Smooth muscle cell (in vitro differentiated cells): ENCODE measurements around the gene AURKB. TPM values are rescaled to one million over a fixed set of nuclear protein-coding genes. Genes with fewer than 3 reads are reported as not detected.
"Not testable (repeated sequence)": the region's sequence is repeated elsewhere in the genome, so short reads cannot be mapped to it uniquely, and the experiment has no call there.

Experiments used
- DNase-seq: peaks from one replicate; lab custom pipeline; 2025; ENCODE audit not compliant: unreplicated experiment; lab: John Stamatoyannopoulos, UW
- H2AFZ ChIP-seq: fragments of 200-600 bp; sonication (generic); 2 replicates; pipeline ENCODE4 v1.6.0; 2016; ENCODE audit warnings: antibody characterized with exemption, low read depth, mild to moderate bottlenecking
- H3F3A ChIP-seq: fragments of 200-600 bp; sonication (generic); 2 replicates; pipeline ENCODE4 v1.6.0; 2017; ENCODE audit warnings: antibody characterized with exemption, low read depth
- H3K27ac ChIP-seq: fragments of 200-600 bp; sonication (generic); 2 replicates; pipeline ENCODE4 v1.5.1; 2016; ENCODE audit warnings: low read depth, mild to moderate bottlenecking
- H3K27me3 ChIP-seq: fragments of 200-600 bp; sonication (generic); 2 replicates; pipeline ENCODE4 v1.6.1; 2016; ENCODE audit warnings: low read depth, mild to moderate bottlenecking
- H3K36me3 ChIP-seq: fragments of 200-600 bp; sonication (generic); 2 replicates; pipeline ENCODE4 v1.5.1; 2016; ENCODE audit warnings: low read depth
- H3K4me1 ChIP-seq: fragments of 200-600 bp; sonication (generic); 2 replicates; pipeline ENCODE4 v1.5.1; 2016; ENCODE audit warnings: low read depth
- H3K4me2 ChIP-seq: fragments of 200-600 bp; sonication (generic); 2 replicates; pipeline ENCODE4 v1.6.0; 2016; ENCODE audit warnings: mild to moderate bottlenecking
- H3K4me3 ChIP-seq: fragments of 200-600 bp; sonication (generic); 2 replicates; pipeline ENCODE4 v1.5.1; 2016; ENCODE audit warnings: mild to moderate bottlenecking
- H3K79me2 ChIP-seq: fragments of 200-600 bp; sonication (generic); 2 replicates; pipeline ENCODE4 v1.6.0; 2016; ENCODE audit warnings: low read depth, mild to moderate bottlenecking
- H3K9ac ChIP-seq: fragments of 200-600 bp; sonication (generic); 2 replicates; pipeline ENCODE4 v1.6.0; 2016; ENCODE audit warnings: low read depth
- H3K9me3 ChIP-seq: fragments of 200-600 bp; sonication (generic); replicated peaks from 2 replicates; pipeline ENCODE4 v1.5.1; 2016; ENCODE audit warnings: low read depth
- H4K20me1 ChIP-seq: fragments of 200-600 bp; sonication (generic); 2 replicates; pipeline ENCODE4 v1.6.0; 2016; ENCODE audit warnings: low read depth
- CTCF ChIP-seq: fragments of 200-600 bp; sonication (generic); IDR thresholded peaks from 2 replicates; pipeline ENCODE4 v1.5.1; 2017; ENCODE audit warnings: borderline replicate concordance, mild to moderate bottlenecking, antibody characterized with exemption; ENCODE audit not compliant: insufficient read depth, poor library complexity, severe bottlenecking
- WGBS: methylation state at CpG from one replicate; pipeline ENCODE4 v1.1.7; 2016; ENCODE audit warnings: low lambda C conversion rate; 5-methylcytosine and 5-hydroxymethylcytosine counted together
- polyA plus RNA-seq: library from polyadenylated mRNA; unstranded; fragments of >200 nt; fragmentation: Nextera tagmentation; extraction: Ambion mirVana; gene quantifications from 2 replicates; pipeline ENCODE4 v1.2.1, GENCODE V29; 2016
- total RNA-seq: library from RNA; depleted of rRNA; stranded (reverse); fragments of >200 nt; gene quantifications from 2 replicates; pipeline ENCODE4 v1.2.3, GENCODE V29; 2014

AURKB gene
- total and polyA plus RNA-seq, 2 experiments from 2014 or later = 16.6 to 33.5 TPM

GRCh38 chr17:8255499-8255898 lies 45.1 kb upstream of the AURKB start:
- Histone ChIP-seq H2AFZ (no peak overlapping the region), H3K4me2 (no peak overlapping the region), H3K27me3 (no peaks in the 10 kb centered on the region), H3F3A (no peaks in the 10 kb centered on the region), H3K4me1 (no peaks in the 10 kb centered on the region), H3K79me2 (peaks cover 17% of the 10 kb centered on the region), H3K9ac (no peak overlapping the region), H3K9me3 (no peaks in the 10 kb centered on the region), H3K4me3 (no peak overlapping the region), H4K20me1 (no peaks in the 10 kb centered on the region), H3K27ac (no peak overlapping the region), H3K36me3 (peaks cover 9% of the 10 kb centered on the region)
- no peak for TF ChIP-seq CTCF
- 96% methylated on average over 9 of the region's 9 CpGs for WGBS
- DNase-seq = no peak

GRCh38 chr17:8254881-8255280 lies 44.5 kb upstream of the AURKB start:
- peaks cover 4% of the 10 kb centered on the region for H3K4me1 ChIP-seq
- no peak for DNase-seq
- peaks cover 4% of the 10 kb centered on the region for H3K36me3 ChIP-seq
- TF ChIP-seq CTCF = no peak
- no peak overlapping the region for H2AFZ ChIP-seq
- no peaks in the 10 kb centered on the region for H4K20me1 ChIP-seq
- H3K79me2 ChIP-seq = peaks cover 24% of the 10 kb centered on the region
- H3K4me2 ChIP-seq = no peak overlapping the region
- no peak overlapping the region for H3K4me3 ChIP-seq
- no peaks in the 10 kb centered on the region for H3K9me3 ChIP-seq
- H3K27me3 ChIP-seq = no peaks in the 10 kb centered on the region
- 96% methylated on average over 11 of the region's 11 CpGs for WGBS
- H3K9ac ChIP-seq = no peak overlapping the region
- H3K27ac ChIP-seq = no peak overlapping the region
- no peaks in the 10 kb centered on the region for H3F3A ChIP-seq

GRCh38 chr17:8253801-8254200 lies 43.4 kb upstream of the AURKB start:
- Histone ChIP-seq H3K4me3 (no peak overlapping the region), H3K9me3 (no peaks in the 10 kb centered on the region), H3K4me1 (peaks cover 8% of the 10 kb centered on the region), H3K27me3 (no peaks in the 10 kb centered on the region), H3K27ac (no peak overlapping the region), H4K20me1 (no peaks in the 10 kb centered on the region), H3K79me2 (peaks cover 29% of the 10 kb centered on the region), H3F3A (no peaks in the 10 kb centered on the region), H3K9ac (no peak overlapping the region), H2AFZ (no peak overlapping the region), H3K36me3 (peaks cover 3% of the 10 kb centered on the region), H3K4me2 (no peak overlapping the region)
- no peak for DNase-seq
- WGBS = 93% methylated on average over 8 of the region's 8 CpGs
- no peak for TF ChIP-seq CTCF

- H3K36me3 ChIP-seq, H3K9me3 ChIP-seq, H3K4me1 ChIP-seq, H3F3A ChIP-seq, H3K4me2 ChIP-seq, H4K20me1 ChIP-seq, DNase-seq, H3K27ac ChIP-seq, H2AFZ ChIP-seq, H3K9ac ChIP-seq, H3K4me3 ChIP-seq, H3K27me3 ChIP-seq: not testable (repeated sequence)
- WGBS = 83% methylated on average over 2 of the region's 2 CpGs
- H3K79me2 ChIP-seq = peaks cover 29% of the 10 kb centered on the region
Observed at GRCh38 chr17:8251411-8251810, 41.0 kb upstream of the AURKB start.
